ENCODE measurements around the gene PIBF1.

PIBF1 gene

GRCh38 chr13:73025217-73026012, 243.5 kb downstream of the PIBF1 start:
- TF ChIP-seq CTCF (IDR thresholded peaks at IDR 0.05; ENCODE audit: insufficient read depth, low read depth, low read length, missing control alignments): no peak
- H3K4me3 ChIP-seq (ENCODE audit: low read depth, low read length): no peak overlapping the region
- no peak for DNase-seq (ENCODE audit: low read depth)

DNA sequence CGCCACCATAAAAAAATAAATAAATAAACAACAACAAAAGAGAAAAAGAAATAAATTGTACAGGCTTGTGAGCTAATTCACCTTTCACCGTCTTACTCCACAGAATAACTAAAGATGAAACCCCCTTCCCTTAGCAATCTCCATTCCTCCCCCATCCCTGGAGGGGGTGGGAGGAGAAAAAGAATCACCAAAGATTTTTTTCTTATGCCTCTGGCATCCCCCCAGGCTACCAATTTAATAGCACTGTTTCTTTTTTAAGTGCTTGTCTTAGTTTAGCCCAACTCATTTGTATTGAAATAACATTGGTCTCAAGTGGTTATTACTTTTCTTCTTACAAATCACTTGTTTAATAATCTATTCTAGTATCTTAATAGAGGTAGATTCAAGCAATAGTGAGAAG, 253.0 kb downstream of the PIBF1 start:
- no peak for DNase-seq (ENCODE audit: low read depth)
- no peak for TF ChIP-seq CTCF (IDR thresholded peaks at IDR 0.05; ENCODE audit: insufficient read depth, low read depth, low read length, missing control alignments)
- no peak overlapping the region for H3K4me3 ChIP-seq (ENCODE audit: low read depth, low read length)

- no peak for TF ChIP-seq CTCF (IDR thresholded peaks at IDR 0.05; ENCODE audit: insufficient read depth, low read depth, low read length, missing control alignments)
- no peak for DNase-seq (ENCODE audit: low read depth)
Measured at GRCh38 chr13:73035660-73036059, 253.7 kb downstream of the PIBF1 start.

DNA sequence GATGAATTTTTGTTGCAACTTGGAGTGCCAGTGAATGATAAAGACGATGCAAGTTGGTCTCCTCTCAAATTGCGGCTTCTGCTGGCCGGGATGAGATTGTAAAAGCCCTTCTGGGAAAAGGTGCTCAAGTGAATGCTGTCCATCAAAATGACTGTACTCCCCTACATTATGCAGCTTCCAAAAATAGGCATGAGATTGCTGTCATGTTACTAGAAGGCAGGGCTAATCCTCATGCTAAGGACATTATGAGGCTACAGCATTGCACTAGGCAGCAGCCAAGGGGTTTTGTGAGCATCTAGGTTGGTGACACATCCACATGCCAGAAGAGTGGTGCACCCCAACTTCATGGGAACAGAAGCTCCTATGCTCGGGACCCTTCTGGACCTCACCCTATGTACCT, 254.6 kb downstream of the PIBF1 start:
- DNase-seq (ENCODE audit: low read depth): no peak
- no peak for TF ChIP-seq CTCF (IDR thresholded peaks at IDR 0.05; ENCODE audit: insufficient read depth, low read depth, low read length, missing control alignments)
- H3K4me3 ChIP-seq (ENCODE audit: low read depth, low read length): no peak overlapping the region

More at GRCh38 chr13:73035660-73036059, 253.7 kb downstream of the PIBF1 start:
- H3K4me3 ChIP-seq (ENCODE audit: low read depth, low read length): no peak overlapping the region

GRCh38 chr13:73038064-73038463, 256.1 kb downstream of the PIBF1 start:
- DNase-seq (ENCODE audit: low read depth): no peak
- TF ChIP-seq CTCF (IDR thresholded peaks at IDR 0.05; ENCODE audit: insufficient read depth, low read depth, low read length, missing control alignments): no peak
- no peak overlapping the region for H3K4me3 ChIP-seq (ENCODE audit: low read depth, low read length)

GRCh38 chr13:73039201-73040108, 257.5 kb downstream of the PIBF1 start:
- no peak for DNase-seq (ENCODE audit: low read depth)
- no peak for TF ChIP-seq CTCF (IDR thresholded peaks at IDR 0.05; ENCODE audit: insufficient read depth, low read depth, low read length, missing control alignments)
- H3K4me3 ChIP-seq (ENCODE audit: low read depth, low read length): no peak overlapping the region

All from GM12865 (cell line).